ENCODE results near the gene TMEM138. TPM values are rescaled to one million over a fixed set of nuclear protein-coding genes. Genes with fewer than 3 reads are reported as not detected.

TMEM138 gene
- total and polyA plus RNA-seq, 2 of the 13 experiments (the other 11 are each of a cell fraction or from before 2014, with no cell fraction given): 43.5 to 61.0 TPM

DNA sequence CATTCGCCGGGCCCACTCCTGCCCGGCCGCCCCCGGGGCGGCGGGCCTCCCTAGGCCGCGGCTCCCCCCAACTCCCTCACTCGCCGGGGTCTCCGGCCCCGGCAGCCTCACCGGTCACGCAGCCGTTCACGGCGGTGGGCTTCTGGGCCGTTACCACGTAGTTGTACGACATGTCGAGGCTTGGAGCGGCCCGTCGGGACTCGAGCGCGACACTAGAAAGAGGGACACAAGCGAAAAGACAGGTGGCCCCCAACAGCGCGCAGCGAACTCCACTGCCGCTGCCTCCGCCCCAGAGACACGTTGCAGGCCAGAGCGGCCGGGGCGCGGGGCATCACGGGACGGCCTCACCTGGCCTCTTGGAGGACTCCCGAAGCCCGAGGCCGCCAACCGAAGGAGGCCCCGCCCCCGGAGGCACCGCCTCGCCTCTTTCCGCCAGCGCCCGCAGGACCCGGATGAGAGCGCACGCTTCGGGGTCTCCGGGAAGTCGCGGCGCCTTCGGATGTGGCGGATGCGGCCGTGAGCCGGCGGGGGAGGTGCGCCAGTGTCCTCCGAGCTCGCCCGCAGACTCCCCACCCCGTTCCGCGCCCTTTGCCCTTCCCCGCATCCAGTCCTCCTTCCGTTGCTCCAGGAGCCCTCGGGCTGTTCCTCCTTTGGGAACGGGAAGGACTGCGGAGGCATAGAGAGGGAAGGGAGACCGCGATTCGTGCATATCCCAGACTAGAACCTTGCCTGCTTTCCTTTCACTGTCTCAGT lies 29.2 kb upstream of the TMEM138 start, which contains the start of the genes DDB1 and TKFC (continued):
- TF ChIP-seq, protein P1, sequence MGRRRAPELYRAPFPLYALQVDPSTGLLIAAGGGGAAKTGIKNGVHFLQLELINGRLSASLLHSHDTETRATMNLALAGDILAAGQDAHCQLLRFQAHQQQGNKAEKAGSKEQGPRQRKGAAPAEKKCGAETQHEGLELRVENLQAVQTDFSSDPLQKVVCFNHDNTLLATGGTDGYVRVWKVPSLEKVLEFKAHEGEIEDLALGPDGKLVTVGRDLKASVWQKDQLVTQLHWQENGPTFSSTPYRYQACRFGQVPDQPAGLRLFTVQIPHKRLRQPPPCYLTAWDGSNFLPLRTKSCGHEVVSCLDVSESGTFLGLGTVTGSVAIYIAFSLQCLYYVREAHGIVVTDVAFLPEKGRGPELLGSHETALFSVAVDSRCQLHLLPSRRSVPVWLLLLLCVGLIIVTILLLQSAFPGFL (CRISPR knock-in tag; IDR thresholded peaks at IDR 0.05): no peak
- TF ChIP-seq ZNF121 (CRISPR knock-in tag; IDR thresholded peaks at IDR 0.05) (no peak), FOSL2 (CRISPR knock-in tag; IDR thresholded peaks at IDR 0.05) (peak; percentile 47; the same call in 1 of the 2 replicates), ARID2 (CRISPR knock-in tag; IDR thresholded peaks at IDR 0.05; ENCODE audit: borderline replicate concordance) (peak; percentile 80; the same call in 1 of the 2 replicates), NCOR1 (IDR thresholded peaks at IDR 0.05; ENCODE audit: borderline replicate concordance, low read length) (no peak; the same call in 1 of the 2 replicates), IRX3 (CRISPR knock-in tag; IDR thresholded peaks at IDR 0.05; ENCODE audit: borderline replicate concordance, low read depth) (peak; percentile 85), NBN (conservative IDR thresholded peaks at IDR 0.05) (no peak), ZC3H13 (CRISPR knock-in tag; IDR thresholded peaks at IDR 0.05) (no peak; the same call in 1 of the 2 replicates), MED1 (CRISPR knock-in tag; IDR thresholded peaks at IDR 0.05) (peak; percentile 73), SRSF4 (IDR thresholded peaks at IDR 0.05; ENCODE audit: low read depth, low read length, poor library complexity, severe bottlenecking) (no peak), REPIN1 (CRISPR knock-in tag; IDR thresholded peaks at IDR 0.05; ENCODE audit: borderline replicate concordance, low read depth) (peak; percentile 83; the same call in 1 of the 2 replicates), SOX13 (IDR thresholded peaks at IDR 0.05) (no peak), SOX13 (CRISPR knock-in tag; conservative IDR thresholded peaks at IDR 0.05 in 1 of 2, IDR thresholded peaks at IDR 0.05 in 1 of 2) (peak in 1 of 2 experiments; percentile 56; a peak in 1 of 4 replicates), KLF12 (CRISPR knock-in tag; IDR thresholded peaks at IDR 0.05; ENCODE audit: borderline replicate concordance) (peak; percentile 58; the same call in 1 of the 2 replicates), ZNF160 (CRISPR knock-in tag; IDR thresholded peaks at IDR 0.05) (no peak; the same call in 1 of the 2 replicates), ZNF788 (CRISPR knock-in tag; IDR thresholded peaks at IDR 0.05; ENCODE audit: borderline replicate concordance) (peak; percentile 87), MYNN (CRISPR knock-in tag; IDR thresholded peaks at IDR 0.05; ENCODE audit: low read depth) (0 out of 2 replicates have a peak, but pooled peaks have one; percentile 45), KMT2A (CRISPR knock-in tag; IDR thresholded peaks at IDR 0.05) (peak; percentile 95), ZNF274 (CRISPR knock-in tag; IDR thresholded peaks at IDR 0.05) (peak; percentile 81), KDM6A (CRISPR knock-in tag; IDR thresholded peaks at IDR 0.05; ENCODE audit: low read depth) (no peak), ZNF777 (CRISPR knock-in tag; IDR thresholded peaks at IDR 0.05) (0 out of 2 replicates have a peak, but pooled peaks have one; percentile 12), ZNF879 (CRISPR knock-in tag; IDR thresholded peaks at IDR 0.05) (no peak), ARNT2 (CRISPR knock-in tag; IDR thresholded peaks at IDR 0.05; ENCODE audit: low read depth) (peak; percentile 84)
- TF ChIP-seq, protein P2, sequence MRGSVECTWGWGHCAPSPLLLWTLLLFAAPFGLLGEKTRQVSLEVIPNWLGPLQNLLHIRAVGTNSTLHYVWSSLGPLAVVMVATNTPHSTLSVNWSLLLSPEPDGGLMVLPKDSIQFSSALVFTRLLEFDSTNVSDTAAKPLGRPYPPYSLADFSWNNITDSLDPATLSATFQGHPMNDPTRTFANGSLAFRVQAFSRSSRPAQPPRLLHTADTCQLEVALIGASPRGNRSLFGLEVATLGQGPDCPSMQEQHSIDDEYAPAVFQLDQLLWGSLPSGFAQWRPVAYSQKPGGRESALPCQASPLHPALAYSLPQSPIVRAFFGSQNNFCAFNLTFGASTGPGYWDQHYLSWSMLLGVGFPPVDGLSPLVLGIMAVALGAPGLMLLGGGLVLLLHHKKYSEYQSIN (CRISPR knock-in tag; IDR thresholded peaks at IDR 0.05; ENCODE audit: borderline replicate concordance): no peak
- TF ChIP-seq, protein P3, sequence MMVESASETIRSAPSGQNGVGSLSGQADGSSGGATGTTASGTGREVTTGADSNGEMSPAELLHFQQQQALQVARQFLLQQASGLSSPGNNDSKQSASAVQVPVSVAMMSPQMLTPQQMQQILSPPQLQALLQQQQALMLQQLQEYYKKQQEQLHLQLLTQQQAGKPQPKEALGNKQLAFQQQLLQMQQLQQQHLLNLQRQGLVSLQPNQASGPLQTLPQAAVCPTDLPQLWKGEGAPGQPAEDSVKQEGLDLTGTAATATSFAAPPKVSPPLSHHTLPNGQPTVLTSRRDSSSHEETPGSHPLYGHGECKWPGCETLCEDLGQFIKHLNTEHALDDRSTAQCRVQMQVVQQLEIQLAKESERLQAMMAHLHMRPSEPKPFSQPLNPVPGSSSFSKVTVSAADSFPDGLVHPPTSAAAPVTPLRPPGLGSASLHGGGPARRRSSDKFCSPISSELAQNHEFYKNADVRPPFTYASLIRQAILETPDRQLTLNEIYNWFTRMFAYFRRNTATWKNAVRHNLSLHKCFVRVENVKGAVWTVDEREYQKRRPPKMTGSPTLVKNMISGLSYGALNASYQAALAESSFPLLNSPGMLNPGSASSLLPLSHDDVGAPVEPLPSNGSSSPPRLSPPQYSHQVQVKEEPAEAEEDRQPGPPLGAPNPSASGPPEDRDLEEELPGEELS (CRISPR knock-in tag; IDR thresholded peaks at IDR 0.05): peak; percentile 45; the same call in 1 of the 2 replicates
